ENCODE results near the gene SMYD3.

DNA sequence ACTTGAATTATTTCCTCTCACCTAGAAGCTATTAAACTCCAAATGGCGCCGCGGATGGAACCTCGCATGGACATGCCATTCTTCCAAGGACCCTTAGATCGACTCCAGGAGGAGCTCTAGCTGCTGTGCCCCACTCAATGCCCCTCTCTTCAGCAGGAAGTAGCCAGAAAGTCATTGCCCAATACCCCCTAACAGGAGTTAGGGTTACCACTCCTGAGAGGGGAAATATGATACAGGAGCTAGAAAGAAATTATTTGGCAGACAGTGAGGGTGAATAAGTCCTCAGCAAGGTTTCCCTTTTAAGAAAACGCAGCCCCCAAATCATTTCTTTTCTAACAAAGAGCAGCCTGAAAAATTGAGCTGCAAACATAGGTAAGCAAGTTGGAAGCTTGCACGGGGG lies 30.4 kb upstream of the SMYD3 start:
- TF ChIP-seq SIN3A (IDR thresholded peaks at IDR 0.05; ENCODE audit: borderline replicate concordance, insufficient read depth, low read length): no peak
- no peak for TF ChIP-seq POLR2AphosphoS5 (IDR thresholded peaks at IDR 0.05; ENCODE audit: low read depth, low read length)
- TF ChIP-seq, protein P1, sequence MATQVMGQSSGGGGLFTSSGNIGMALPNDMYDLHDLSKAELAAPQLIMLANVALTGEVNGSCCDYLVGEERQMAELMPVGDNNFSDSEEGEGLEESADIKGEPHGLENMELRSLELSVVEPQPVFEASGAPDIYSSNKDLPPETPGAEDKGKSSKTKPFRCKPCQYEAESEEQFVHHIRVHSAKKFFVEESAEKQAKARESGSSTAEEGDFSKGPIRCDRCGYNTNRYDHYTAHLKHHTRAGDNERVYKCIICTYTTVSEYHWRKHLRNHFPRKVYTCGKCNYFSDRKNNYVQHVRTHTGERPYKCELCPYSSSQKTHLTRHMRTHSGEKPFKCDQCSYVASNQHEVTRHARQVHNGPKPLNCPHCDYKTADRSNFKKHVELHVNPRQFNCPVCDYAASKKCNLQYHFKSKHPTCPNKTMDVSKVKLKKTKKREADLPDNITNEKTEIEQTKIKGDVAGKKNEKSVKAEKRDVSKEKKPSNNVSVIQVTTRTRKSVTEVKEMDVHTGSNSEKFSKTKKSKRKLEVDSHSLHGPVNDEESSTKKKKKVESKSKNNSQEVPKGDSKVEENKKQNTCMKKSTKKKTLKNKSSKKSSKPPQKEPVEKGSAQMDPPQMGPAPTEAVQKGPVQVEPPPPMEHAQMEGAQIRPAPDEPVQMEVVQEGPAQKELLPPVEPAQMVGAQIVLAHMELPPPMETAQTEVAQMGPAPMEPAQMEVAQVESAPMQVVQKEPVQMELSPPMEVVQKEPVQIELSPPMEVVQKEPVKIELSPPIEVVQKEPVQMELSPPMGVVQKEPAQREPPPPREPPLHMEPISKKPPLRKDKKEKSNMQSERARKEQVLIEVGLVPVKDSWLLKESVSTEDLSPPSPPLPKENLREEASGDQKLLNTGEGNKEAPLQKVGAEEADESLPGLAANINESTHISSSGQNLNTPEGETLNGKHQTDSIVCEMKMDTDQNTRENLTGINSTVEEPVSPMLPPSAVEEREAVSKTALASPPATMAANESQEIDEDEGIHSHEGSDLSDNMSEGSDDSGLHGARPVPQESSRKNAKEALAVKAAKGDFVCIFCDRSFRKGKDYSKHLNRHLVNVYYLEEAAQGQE (IDR thresholded peaks at IDR 0.05; ENCODE audit: insufficient read depth in 1 of 2, low read depth in 2 of 2, low read length in 2 of 2): no peak
